Astrocyte (in vitro differentiated cells and primary cell): ENCODE data around the gene MAP3K4.

ENCODE experiments used
- CTCF ChIP-seq: IDR thresholded peaks from 2 replicates; pipeline ENCODE4 v1.5.1; 2011; ENCODE audit warnings: low read depth, mild to moderate bottlenecking, inconsistent platforms, low read length, moderate library complexity; ENCODE audit not compliant: insufficient read depth
- EZH2 ChIP-seq: IDR thresholded peaks from 2 replicates; pipeline ENCODE4 v1.6.1; 2012; ENCODE audit warnings: mild to moderate bottlenecking, low read length, inconsistent platforms; ENCODE audit not compliant: insufficient read depth

GRCh38 chr6:161117942-161118341 is 126.4 kb downstream of the MAP3K4 start:
- TF ChIP-seq CTCF (no peak), EZH2 (no peak)
